Measurements from ENCODE around the gene HYLS1. TPM values are rescaled to one million over a fixed set of nuclear protein-coding genes. Genes with fewer than 3 reads are reported as not detected.

HYLS1 gene
- total and polyA plus RNA-seq, 10 donors = 3.0 to 7.7 (median 4.3) TPM

- TF ChIP-seq POLR2AphosphoS5 (IDR thresholded peaks at IDR 0.05) = no peak
- TF ChIP-seq POLR2A (IDR thresholded peaks at IDR 0.05) = no peak
- no peak for TF ChIP-seq CTCF (IDR thresholded peaks at IDR 0.05 in 8 of 11, conservative IDR thresholded peaks at IDR 0.05 in 3 of 11)
- no peaks in the 10 kb centered on the region for H3K36me3 ChIP-seq
- DNase-seq = peak; percentile 71
- intact Hi-C loops (cut with DNase I; ENCODE audit: low total_unique reads) = no loop called here
- no peak overlapping the region for H3K27ac ChIP-seq
- H3K27me3 ChIP-seq (replicated peaks in 1 of 7) = peaks cover 0 to 30% (median 0%) of the 10 kb centered on the region in 7 donors
- WGBS, 5 donors = 83 to 93% (median 93%) methylated on average over 10 to 11 of the region's 11 CpGs
- H3K4me1 ChIP-seq = peaks cover 0 to 4% (median 0%) of the 10 kb centered on the region in 6 donors
- H3K4me3 ChIP-seq = no peak overlapping the region
- H3K9me3 ChIP-seq = no peaks in the 10 kb centered on the region
Measured at GRCh38 chr11:125950178-125950490, 62.7 kb downstream of the HYLS1 start.

Other genes with a start within 250 kb of the HYLS1 start
- not detected for gene ACRV1, start 206.8 kb upstream of the HYLS1 start, total RNA-seq
- under 1 TPM in 1 of 3 donors, not detected in 2; 0.09 TPM for gene ACRV1, start 206.8 kb upstream of the HYLS1 start, polyA plus RNA-seq
- not detected for gene PATE1, start 141.4 kb upstream of the HYLS1 start, total RNA-seq
- gene PATE1, start 141.4 kb upstream of the HYLS1 start, polyA plus RNA-seq = not detected
- not detected for gene PATE2, start 108.8 kb upstream of the HYLS1 start, total RNA-seq
- not detected for gene PATE2, start 108.8 kb upstream of the HYLS1 start, polyA plus RNA-seq
- gene PATE3, start 99.5 kb upstream of the HYLS1 start, total RNA-seq = not detected
- gene PATE3, start 99.5 kb upstream of the HYLS1 start, polyA plus RNA-seq = not detected
- not detected for gene PATE4, start 54.4 kb upstream of the HYLS1 start, total RNA-seq
- not detected for gene PATE4, start 54.4 kb upstream of the HYLS1 start, polyA plus RNA-seq
- gene PUS3, start 15.5 kb downstream of the HYLS1 start, total RNA-seq = 10 to 100 TPM in 5 of 7 donors, 1 to 10 TPM in 2; 7.7 to 12.7 (median 11.9) TPM
- gene PUS3, start 15.5 kb downstream of the HYLS1 start, polyA plus RNA-seq = 10 to 100 TPM in 2 of 3 donors, 1 to 10 TPM in 1; 8.9 to 11.4 (median 10.8) TPM
- 1 to 10 TPM in 2 of 7 donors, under 1 TPM in 3, not detected in 2; 0.33 to 1.8 (median 0.85) TPM for gene DDX25, start 16.8 kb downstream of the HYLS1 start, total RNA-seq
- under 1 TPM; 0.11 to 0.24 (median 0.22) TPM for gene DDX25, start 16.8 kb downstream of the HYLS1 start, polyA plus RNA-seq
- 1 to 10 TPM in 6 of 7 donors, not detected in 1; 1.8 to 7.1 (median 3.0) TPM for gene VSIG10L2, start 58.4 kb downstream of the HYLS1 start, total RNA-seq
- gene VSIG10L2, start 58.4 kb downstream of the HYLS1 start, polyA plus RNA-seq = 1 to 10 TPM; 1.2 to 3.6 (median 3.1) TPM
- 1 to 10 TPM; 1.8 to 5.3 (median 3.6) TPM for gene CDON, start 175.2 kb downstream of the HYLS1 start, total RNA-seq
- under 1 TPM; 0.30 to 0.58 (median 0.45) TPM for gene CDON, start 175.2 kb downstream of the HYLS1 start, polyA plus RNA-seq

Data from spleen (tissue), 11 donors.